Sigmoid colon (tissue), 4 donors: ENCODE measurements around the gene LYPLA2.

Experiments used
- CTCF ChIP-seq, 4 experiments: fragments of 450-650 bp in 3 of 4; fragments of 200-600 bp in 1 of 4; IDR thresholded peaks; one replicate each; pipeline ENCODE4 v1.5.1; 2016 to 2019; ENCODE audit warnings: antibody characterized with exemption in 4 of 4, mild to moderate bottlenecking in 3 of 4, moderate library complexity in 2 of 4
- EP300 ChIP-seq, 4 donors: sonication (generic); formaldehyde crosslinking; IDR thresholded peaks; one replicate each; pipeline ENCODE4 v1.6.1; 2017; ENCODE audit warnings: antibody characterized with exemption in 4 of 4
- POLR2A ChIP-seq, 2 donors: fragments of 450-650 bp; IDR thresholded peaks; one replicate each; pipeline ENCODE4 v1.6.1; 2016; ENCODE audit warnings: antibody characterized with exemption in 2 of 2, mild to moderate bottlenecking in 2 of 2, moderate library complexity in 2 of 2
- POLR2AphosphoS5 ChIP-seq, 4 donors: sonication (generic); formaldehyde crosslinking; IDR thresholded peaks; one replicate each; pipeline ENCODE4 v1.6.1; 2017; ENCODE audit warnings: antibody characterized with exemption in 4 of 4

- TF ChIP-seq CTCF (IDR thresholded peaks at IDR 0.05) (no peak), POLR2AphosphoS5 (IDR thresholded peaks at IDR 0.05) (peak; percentile 35 to 83 (median 74)), EP300 (IDR thresholded peaks at IDR 0.05) (no peak), POLR2A (IDR thresholded peaks at IDR 0.05) (no peak)
These were observed at the start of gene LYPLA2 for GRCh38 chr1:23790696-23791515.
